ENCODE measurements around the gene PLXNA1. TPM values are rescaled to one million over a fixed set of nuclear protein-coding genes. Genes with fewer than 3 reads are reported as not detected.

PLXNA1 gene
- total and polyA plus RNA-seq, 4 donors: 0.92 to 8.3 (median 4.4) TPM

GRCh38 chr3:126982126-126982470 lies 817 bp upstream of the PLXNA1 start:
- Histone ChIP-seq H3K36me3 (ENCODE audit: control insufficient read depth in 4 of 4, insufficient read depth in 3 of 4, low read depth in 1 of 4, low read length in 3 of 4) (no peaks in the 10 kb centered on the region), H3K9ac (ENCODE audit: low read depth in 1 of 2, low read length in 2 of 2) (peak overlapping the region in 1 of 2 donors; percentile 22)
- WGBS: 9% methylated on average over 12 of the region's 12 CpGs

More at GRCh38 chr3:126982126-126982470, 817 bp upstream of the PLXNA1 start:
- Histone ChIP-seq H3K4me3 (ENCODE audit: low read depth in 1 of 3, low read length in 3 of 3) (peak overlapping the region in 2 of 3 donors; percentile 45 to 86), H3K27ac (ENCODE audit: low read depth in 1 of 2, low read length in 2 of 2) (no peak overlapping the region), H3K4me1 (ENCODE audit: control insufficient read depth in 4 of 4, insufficient read depth in 4 of 4, low read length in 3 of 4) (peaks cover 0 to 10% (median 8%) of the 10 kb centered on the region in 4 donors), H3K9me3 (ENCODE audit: control insufficient read depth in 4 of 4, low read length in 3 of 4) (no peaks in the 10 kb centered on the region), H3K27me3 (ENCODE audit: control insufficient read depth in 4 of 4, insufficient read depth in 4 of 4, low read length in 3 of 4) (no peaks in the 10 kb centered on the region)
- TF ChIP-seq YY1 (IDR thresholded peaks at IDR 0.05) (no peak), REST (IDR thresholded peaks at IDR 0.05) (no peak), FOXA2 (IDR thresholded peaks at IDR 0.05) (no peak), ATF3 (IDR thresholded peaks at IDR 0.05) (no peak), CTCF (IDR thresholded peaks at IDR 0.05; ENCODE audit: low read depth, low read length, missing input control) (no peak), EGR1 (IDR thresholded peaks at IDR 0.05; ENCODE audit: low read depth in 2 of 2) (no peak), FOXA1 (IDR thresholded peaks at IDR 0.05) (no peak), ZBTB33 (IDR thresholded peaks at IDR 0.05) (no peak), JUND (IDR thresholded peaks at IDR 0.05) (no peak), TAF1 (conservative IDR thresholded peaks at IDR 0.05) (no peak), RAD21 (IDR thresholded peaks at IDR 0.05) (no peak), HNF4G (IDR thresholded peaks at IDR 0.05) (no peak), HNF4A (conservative IDR thresholded peaks at IDR 0.05) (no peak)
- DNase-seq (ENCODE audit: low spot score): no peak
